Measurements from ENCODE around the gene OR4A47.
"Not testable (repeated sequence)": the region's sequence is repeated elsewhere in the genome, so short reads cannot be mapped to it uniquely, and the experiment has no call there.

The OR4A47 gene, protein sequence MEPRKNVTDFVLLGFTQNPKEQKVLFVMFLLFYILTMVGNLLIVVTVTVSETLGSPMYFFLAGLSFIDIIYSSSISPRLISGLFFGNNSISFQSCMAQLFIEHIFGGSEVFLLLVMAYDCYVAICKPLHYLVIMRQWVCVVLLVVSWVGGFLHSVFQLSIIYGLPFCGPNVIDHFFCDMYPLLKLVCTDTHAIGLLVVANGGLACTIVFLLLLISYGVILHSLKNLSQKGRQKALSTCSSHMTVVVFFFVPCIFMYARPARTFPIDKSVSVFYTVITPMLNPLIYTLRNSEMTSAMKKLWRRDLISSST

DNA sequence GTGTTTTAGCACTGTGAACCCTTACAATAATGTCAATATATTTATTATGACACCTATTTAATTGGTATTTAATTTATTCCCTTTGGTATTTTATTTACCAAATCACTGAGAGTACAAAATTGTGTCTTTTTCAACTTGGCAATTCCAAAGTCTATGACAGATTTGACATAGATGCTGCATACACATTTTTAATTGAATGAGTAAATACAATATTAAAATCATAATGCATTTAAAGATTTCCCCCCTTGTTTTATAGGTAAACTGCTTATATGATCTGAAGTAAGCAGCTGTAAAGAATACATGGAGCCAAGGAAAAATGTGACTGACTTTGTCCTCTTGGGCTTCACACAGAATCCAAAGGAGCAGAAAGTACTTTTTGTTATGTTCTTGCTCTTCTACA, at the start of gene OR4A47:
OR4A47 (plus strand) TSS at position 301 of the 400 bp plus-strand sequence; CDS start at position 301, 0 bp downstream.
- DNase-seq (ENCODE audit: low spot score): not testable (repeated sequence)

DNA sequence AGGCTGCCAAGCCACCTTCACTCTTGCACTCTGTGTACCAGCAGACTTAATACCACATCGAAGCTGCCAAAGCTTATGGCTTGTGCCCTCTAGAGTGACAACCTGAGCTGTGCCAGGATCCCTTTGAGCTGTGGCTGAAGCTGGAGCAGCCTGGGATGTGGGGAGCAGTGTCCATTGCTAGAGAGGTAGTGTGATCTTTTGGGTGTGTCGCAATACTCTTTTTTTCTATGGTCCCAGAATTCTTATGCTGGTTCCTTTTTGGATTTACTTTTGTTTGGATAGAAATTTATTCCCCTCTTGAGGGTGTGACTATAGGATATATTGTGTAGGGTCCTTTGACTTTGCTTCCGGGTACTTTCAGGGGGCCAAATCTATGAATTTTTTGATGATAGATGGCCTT, 32.7 kb upstream of the OR4A47 start:
- DNase-seq (ENCODE audit: low spot score): not testable (repeated sequence)

DNA sequence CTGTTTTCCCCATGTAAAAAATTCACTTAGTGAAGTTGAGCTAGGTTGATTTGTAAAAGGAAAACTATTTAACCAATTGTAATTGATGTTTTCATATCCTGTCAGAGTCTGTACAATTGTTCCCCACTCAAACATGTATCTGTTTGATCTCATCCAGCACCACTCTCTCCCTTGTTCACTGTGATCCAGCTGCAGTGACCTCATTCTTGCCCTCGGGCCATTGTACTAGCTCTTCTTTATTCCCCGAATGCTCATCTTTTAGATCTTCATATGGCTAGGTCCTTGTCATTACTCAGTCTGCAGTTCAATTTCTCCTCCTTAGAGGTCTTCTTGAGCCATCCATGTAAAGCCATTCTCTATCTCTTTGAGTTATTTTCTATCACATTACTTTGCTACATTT, 14.6 kb upstream of the OR4A47 start:
- not testable (repeated sequence) for DNase-seq (ENCODE audit: low spot score)

DNA sequence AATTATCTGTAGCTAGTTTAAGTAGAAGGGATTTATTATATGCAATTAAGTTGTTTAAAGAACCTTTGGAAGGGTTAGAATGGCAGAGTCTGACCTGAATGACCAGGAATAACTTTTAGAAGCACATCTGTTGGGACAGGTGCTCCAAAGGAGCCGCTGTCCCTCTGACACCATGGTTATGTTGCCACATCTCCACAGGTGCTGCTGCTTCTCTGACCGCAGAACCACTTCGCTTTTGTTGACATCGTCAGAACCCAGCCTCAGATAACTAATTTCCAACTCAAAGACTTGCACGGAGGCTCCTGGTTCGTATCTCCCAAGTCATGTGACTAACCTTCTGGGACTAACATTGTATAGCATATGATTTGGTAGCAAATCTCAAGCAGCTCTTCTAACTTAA, 13.9 kb upstream of the OR4A47 start:
- not testable (repeated sequence) for DNase-seq (ENCODE audit: low spot score)

DNA sequence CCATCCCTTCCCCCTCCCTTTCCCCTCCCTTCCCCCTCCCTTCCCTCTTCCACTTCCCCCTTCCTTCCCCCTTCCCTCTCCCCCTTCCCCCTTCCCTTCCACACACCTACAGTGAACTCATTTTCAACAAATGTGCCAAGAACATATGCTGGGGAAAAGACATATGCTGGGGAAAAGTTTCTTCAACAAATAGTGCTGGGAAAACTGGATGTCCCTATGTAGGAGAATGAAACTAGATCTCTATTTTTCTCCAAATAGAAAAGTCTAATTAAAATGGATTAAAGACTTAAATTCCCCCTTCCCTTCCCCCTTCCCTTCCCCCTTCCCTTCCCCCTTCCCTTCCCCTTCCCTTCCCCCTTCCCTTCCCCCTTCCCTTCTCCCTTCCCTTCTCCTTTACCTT, 17.6 kb downstream of the OR4A47 start:
- not testable (repeated sequence) for DNase-seq (ENCODE audit: low spot score)

DNA sequence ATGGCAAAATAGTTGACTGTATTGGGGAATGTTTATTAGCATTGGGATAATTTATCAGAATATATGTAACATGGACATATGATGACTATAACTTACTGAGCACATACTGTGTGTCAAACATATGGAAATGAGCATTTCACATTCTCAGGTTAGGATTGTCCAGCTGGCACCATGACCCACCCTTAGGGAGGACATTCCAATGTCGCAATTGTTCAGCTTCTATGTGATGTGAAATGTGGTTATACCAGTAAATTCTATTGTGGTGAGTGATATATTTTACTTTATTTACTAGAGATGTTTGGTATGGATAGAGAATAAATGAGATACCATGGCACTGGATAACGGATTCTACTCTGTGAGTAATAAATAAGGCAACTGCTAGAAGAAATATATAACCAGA, 50.4 kb downstream of the OR4A47 start:
- DNase-seq (ENCODE audit: low spot score): no peak
